WTC11 (cell line): Measurements from ENCODE around the gene DIP2A. TPM values are rescaled to one million over a fixed set of nuclear protein-coding genes. Genes with fewer than 3 reads are reported as not detected.

Experiments
- ATAC-seq: fragments of 200-7000 bp; cut with Tn5 transposase; 2 replicates; pipeline ENCODE4 v1.10.0; 2021; ENCODE audit warnings: mild to moderate bottlenecking, moderate library complexity
- CTCF ChIA-PET: fragments of 300-600 bp; sonication (Branson Sonifier 250); formaldehyde crosslinking; loops from one replicate; lab custom pipeline; 2021; ENCODE audit warnings: antibody characterized with exemption; lab: Charles Lee
- POLR2A ChIA-PET: fragments of 350-600 bp; sonication (Branson Sonifier 250); formaldehyde crosslinking; loops from one replicate; lab custom pipeline; 2021; ENCODE audit warnings: antibody characterized with exemption; lab: Charles Lee
- DNase-seq: peaks from one replicate; pipeline ENCODE4 v3.0.0; 2021; ENCODE audit warnings: low spot score
- H3K27ac Mint-ChIP-seq: 2 replicates; pipeline ENCODE4 v1.8.0; 2021; ENCODE audit warnings: mixed read lengths
- H3K27me3 Mint-ChIP-seq: 2 replicates; pipeline ENCODE4 v1.8.0; 2021; ENCODE audit warnings: low read depth, mild to moderate bottlenecking, moderate library complexity, mixed read lengths
- H3K36me3 Mint-ChIP-seq: 2 replicates; pipeline ENCODE4 v1.8.0; 2021; ENCODE audit warnings: mixed read lengths
- H3K4me1 Mint-ChIP-seq: 2 replicates; pipeline ENCODE4 v1.8.0; 2022; ENCODE audit warnings: mixed read lengths
- H3K4me3 Mint-ChIP-seq: 2 replicates; pipeline ENCODE4 v1.8.0; 2021; ENCODE audit warnings: mild to moderate bottlenecking, moderate library complexity, mixed read lengths
- H3K9me3 Mint-ChIP-seq: 2 replicates; pipeline ENCODE4 v1.8.0; 2021; ENCODE audit warnings: mixed read lengths
- CREB1 ChIP-seq: sonication (generic); formaldehyde crosslinking; IDR thresholded peaks from 2 replicates; pipeline ENCODE4 v1.8.0; 2023; ENCODE audit warnings: mild to moderate bottlenecking, missing genetic modification reagents
- GRHL2 ChIP-seq: fragments of 250-450 bp; sonication (Bioruptor Pico); IDR thresholded peaks from 2 replicates; pipeline ENCODE4 v1.8.0; 2022; ENCODE audit warnings: mild to moderate bottlenecking, moderate library complexity; ENCODE audit not compliant: insufficient replicate concordance, severe bottlenecking
- IRF2 ChIP-seq: sonication (generic); formaldehyde crosslinking; IDR thresholded peaks from 2 replicates; pipeline ENCODE4 v1.8.0; 2022; ENCODE audit warnings: low read depth, missing genetic modification reagents, borderline replicate concordance
- JAZF1 ChIP-seq: fragments of 250-450 bp; sonication (Bioruptor Pico); IDR thresholded peaks from 2 replicates; pipeline ENCODE4 v1.9.0; 2021; ENCODE audit warnings: moderate library complexity, mild to moderate bottlenecking, inconsistent platforms
- JUN ChIP-seq: sonication (generic); formaldehyde crosslinking; IDR thresholded peaks from 2 replicates; pipeline ENCODE4 v1.8.0; 2023; ENCODE audit warnings: mild to moderate bottlenecking, missing genetic modification reagents
- MXD4 ChIP-seq: fragments of 250-450 bp; sonication (Bioruptor Pico); IDR thresholded peaks from 2 replicates; pipeline ENCODE4 v1.8.0; 2021; ENCODE audit warnings: mild to moderate bottlenecking, moderate library complexity, borderline replicate concordance
- OVOL2 ChIP-seq: fragments of 250-450 bp; sonication (Bioruptor Pico); IDR thresholded peaks from 2 replicates; pipeline ENCODE4 v1.9.0; 2021; ENCODE audit warnings: mild to moderate bottlenecking, borderline replicate concordance
- SOX15 ChIP-seq: fragments of 250-450 bp; sonication (Bioruptor Pico); IDR thresholded peaks from 2 replicates; pipeline ENCODE4 v1.9.0; 2021; ENCODE audit warnings: mild to moderate bottlenecking
- TCF7 ChIP-seq: sonication (generic); formaldehyde crosslinking; IDR thresholded peaks from 2 replicates; pipeline ENCODE4 v1.8.0; 2022; ENCODE audit warnings: mild to moderate bottlenecking, low read depth, missing genetic modification reagents, moderate library complexity
- ZNF121 ChIP-seq: sonication (generic); formaldehyde crosslinking; IDR thresholded peaks from 2 replicates; pipeline ENCODE4 v1.8.0; 2023; ENCODE audit warnings: missing genetic modification reagents
- ZNF317 ChIP-seq: sonication (generic); formaldehyde crosslinking; IDR thresholded peaks from 2 replicates; pipeline ENCODE4 v1.8.1; 2023; ENCODE audit warnings: low read depth, mild to moderate bottlenecking, moderate library complexity, missing genetic modification reagents, borderline replicate concordance
- total RNA-seq: library from RNA; stranded (reverse); gene quantifications from 3 replicates; pipeline ENCODE4 v1.2.3, GENCODE V29; 2021
- TF ChIP-seq, protein P1 (sequence below): fragments of 250-450 bp; sonication (Bioruptor Pico); IDR thresholded peaks from 2 replicates; pipeline ENCODE4 v1.8.0; 2021; ENCODE audit warnings: mild to moderate bottlenecking
- TF ChIP-seq, protein P2 (sequence below): fragments of 200-600 bp; IDR thresholded peaks from 2 replicates; pipeline ENCODE4 v1.8.0; 2022; ENCODE audit warnings: antibody characterized with exemption
- TF ChIP-seq, protein P3 (sequence below): sonication (generic); formaldehyde crosslinking; IDR thresholded peaks from 2 replicates; pipeline ENCODE4 v1.8.1; 2023; ENCODE audit warnings: mild to moderate bottlenecking, moderate library complexity, missing genetic modification reagents
- TF ChIP-seq, protein P4 (sequence below): fragments of 250-450 bp; sonication (Bioruptor Pico); IDR thresholded peaks from 2 replicates; pipeline ENCODE4 v1.9.0; 2021; ENCODE audit warnings: mild to moderate bottlenecking, borderline replicate concordance
- TF ChIP-seq, protein P5 (sequence below): sonication (generic); formaldehyde crosslinking; IDR thresholded peaks from 2 replicates; pipeline ENCODE4 v1.8.1; 2023; ENCODE audit warnings: mild to moderate bottlenecking, missing genetic modification reagents, moderate library complexity
- TF ChIP-seq, protein P6 (sequence below): sonication (generic); formaldehyde crosslinking; IDR thresholded peaks from 2 replicates; pipeline ENCODE4 v1.8.0; 2022; ENCODE audit warnings: mild to moderate bottlenecking, missing genetic modification reagents
- TF ChIP-seq, protein P7 (sequence below): sonication (generic); formaldehyde crosslinking; IDR thresholded peaks from 2 replicates; pipeline ENCODE4 v1.8.0; 2023; ENCODE audit warnings: mild to moderate bottlenecking, missing genetic modification reagents
- TF ChIP-seq, protein P8 (sequence below): sonication (generic); formaldehyde crosslinking; conservative IDR thresholded peaks from 2 replicates; pipeline ENCODE4 v1.8.1; 2023; ENCODE audit warnings: mild to moderate bottlenecking, low read depth, missing genetic modification reagents, moderate library complexity

Gene DIP2A
- total RNA-seq, 1 experiment from 2014 or later: 39.4 TPM

DNA sequence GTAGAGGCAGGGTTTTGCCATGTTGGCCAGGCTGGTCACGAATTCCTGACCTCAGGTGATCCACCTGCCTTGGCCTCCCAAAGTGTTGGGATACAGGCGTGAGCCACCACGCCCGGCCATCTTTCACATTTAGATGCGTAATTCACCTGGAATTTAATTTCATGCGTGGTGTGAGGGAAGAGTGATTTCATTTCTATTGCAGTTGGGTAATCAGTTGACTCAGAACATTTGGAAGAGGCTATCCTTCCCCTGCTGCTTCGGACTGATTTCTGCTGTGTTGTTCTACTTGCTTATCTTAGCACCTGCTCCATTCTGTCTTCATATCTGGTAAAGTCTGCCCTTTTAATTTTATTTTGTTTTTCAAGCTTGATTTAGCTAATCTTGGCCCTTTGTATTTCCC is 19.1 kb downstream of the DIP2A start:
- no peaks in the 10 kb centered on the region for H3K27me3 Mint-ChIP-seq
- POLR2A ChIA-PET: no interaction called here
- ATAC-seq: no peak
- no peak overlapping the region for H3K27ac Mint-ChIP-seq
- TF ChIP-seq JAZF1 (no peak), CREB1 (no peak), IRF2 (CRISPR knock-in tag) (no peak), ZNF121 (CRISPR knock-in tag) (no peak), OVOL2 (CRISPR knock-in tag) (no peak), MXD4 (CRISPR knock-in tag) (no peak), JUN (CRISPR knock-in tag) (no peak), SOX15 (CRISPR knock-in tag) (no peak), GRHL2 (CRISPR knock-in tag) (no peak), ZNF317 (no peak)
- TF ChIP-seq, protein P1, sequence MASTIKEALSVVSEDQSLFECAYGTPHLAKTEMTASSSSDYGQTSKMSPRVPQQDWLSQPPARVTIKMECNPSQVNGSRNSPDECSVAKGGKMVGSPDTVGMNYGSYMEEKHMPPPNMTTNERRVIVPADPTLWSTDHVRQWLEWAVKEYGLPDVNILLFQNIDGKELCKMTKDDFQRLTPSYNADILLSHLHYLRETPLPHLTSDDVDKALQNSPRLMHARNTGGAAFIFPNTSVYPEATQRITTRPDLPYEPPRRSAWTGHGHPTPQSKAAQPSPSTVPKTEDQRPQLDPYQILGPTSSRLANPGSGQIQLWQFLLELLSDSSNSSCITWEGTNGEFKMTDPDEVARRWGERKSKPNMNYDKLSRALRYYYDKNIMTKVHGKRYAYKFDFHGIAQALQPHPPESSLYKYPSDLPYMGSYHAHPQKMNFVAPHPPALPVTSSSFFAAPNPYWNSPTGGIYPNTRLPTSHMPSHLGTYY: no peak
- TF ChIP-seq, protein P2, sequence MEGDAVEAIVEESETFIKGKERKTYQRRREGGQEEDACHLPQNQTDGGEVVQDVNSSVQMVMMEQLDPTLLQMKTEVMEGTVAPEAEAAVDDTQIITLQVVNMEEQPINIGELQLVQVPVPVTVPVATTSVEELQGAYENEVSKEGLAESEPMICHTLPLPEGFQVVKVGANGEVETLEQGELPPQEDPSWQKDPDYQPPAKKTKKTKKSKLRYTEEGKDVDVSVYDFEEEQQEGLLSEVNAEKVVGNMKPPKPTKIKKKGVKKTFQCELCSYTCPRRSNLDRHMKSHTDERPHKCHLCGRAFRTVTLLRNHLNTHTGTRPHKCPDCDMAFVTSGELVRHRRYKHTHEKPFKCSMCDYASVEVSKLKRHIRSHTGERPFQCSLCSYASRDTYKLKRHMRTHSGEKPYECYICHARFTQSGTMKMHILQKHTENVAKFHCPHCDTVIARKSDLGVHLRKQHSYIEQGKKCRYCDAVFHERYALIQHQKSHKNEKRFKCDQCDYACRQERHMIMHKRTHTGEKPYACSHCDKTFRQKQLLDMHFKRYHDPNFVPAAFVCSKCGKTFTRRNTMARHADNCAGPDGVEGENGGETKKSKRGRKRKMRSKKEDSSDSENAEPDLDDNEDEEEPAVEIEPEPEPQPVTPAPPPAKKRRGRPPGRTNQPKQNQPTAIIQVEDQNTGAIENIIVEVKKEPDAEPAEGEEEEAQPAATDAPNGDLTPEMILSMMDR: no peak
- TF ChIP-seq, protein P3, sequence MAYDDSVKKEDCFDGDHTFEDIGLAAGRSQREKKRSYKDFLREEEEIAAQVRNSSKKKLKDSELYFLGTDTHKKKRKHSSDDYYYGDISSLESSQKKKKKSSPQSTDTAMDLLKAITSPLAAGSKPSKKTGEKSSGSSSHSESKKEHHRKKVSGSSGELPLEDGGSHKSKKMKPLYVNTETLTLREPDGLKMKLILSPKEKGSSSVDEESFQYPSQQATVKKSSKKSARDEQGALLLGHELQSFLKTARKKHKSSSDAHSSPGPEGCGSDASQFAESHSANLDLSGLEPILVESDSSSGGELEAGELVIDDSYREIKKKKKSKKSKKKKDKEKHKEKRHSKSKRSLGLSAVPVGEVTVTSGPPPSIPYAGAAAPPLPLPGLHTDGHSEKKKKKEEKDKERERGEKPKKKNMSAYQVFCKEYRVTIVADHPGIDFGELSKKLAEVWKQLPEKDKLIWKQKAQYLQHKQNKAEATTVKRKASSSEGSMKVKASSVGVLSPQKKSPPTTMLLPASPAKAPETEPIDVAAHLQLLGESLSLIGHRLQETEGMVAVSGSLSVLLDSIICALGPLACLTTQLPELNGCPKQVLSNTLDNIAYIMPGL (CRISPR knock-in tag): no peak
- TF ChIP-seq, protein P4, sequence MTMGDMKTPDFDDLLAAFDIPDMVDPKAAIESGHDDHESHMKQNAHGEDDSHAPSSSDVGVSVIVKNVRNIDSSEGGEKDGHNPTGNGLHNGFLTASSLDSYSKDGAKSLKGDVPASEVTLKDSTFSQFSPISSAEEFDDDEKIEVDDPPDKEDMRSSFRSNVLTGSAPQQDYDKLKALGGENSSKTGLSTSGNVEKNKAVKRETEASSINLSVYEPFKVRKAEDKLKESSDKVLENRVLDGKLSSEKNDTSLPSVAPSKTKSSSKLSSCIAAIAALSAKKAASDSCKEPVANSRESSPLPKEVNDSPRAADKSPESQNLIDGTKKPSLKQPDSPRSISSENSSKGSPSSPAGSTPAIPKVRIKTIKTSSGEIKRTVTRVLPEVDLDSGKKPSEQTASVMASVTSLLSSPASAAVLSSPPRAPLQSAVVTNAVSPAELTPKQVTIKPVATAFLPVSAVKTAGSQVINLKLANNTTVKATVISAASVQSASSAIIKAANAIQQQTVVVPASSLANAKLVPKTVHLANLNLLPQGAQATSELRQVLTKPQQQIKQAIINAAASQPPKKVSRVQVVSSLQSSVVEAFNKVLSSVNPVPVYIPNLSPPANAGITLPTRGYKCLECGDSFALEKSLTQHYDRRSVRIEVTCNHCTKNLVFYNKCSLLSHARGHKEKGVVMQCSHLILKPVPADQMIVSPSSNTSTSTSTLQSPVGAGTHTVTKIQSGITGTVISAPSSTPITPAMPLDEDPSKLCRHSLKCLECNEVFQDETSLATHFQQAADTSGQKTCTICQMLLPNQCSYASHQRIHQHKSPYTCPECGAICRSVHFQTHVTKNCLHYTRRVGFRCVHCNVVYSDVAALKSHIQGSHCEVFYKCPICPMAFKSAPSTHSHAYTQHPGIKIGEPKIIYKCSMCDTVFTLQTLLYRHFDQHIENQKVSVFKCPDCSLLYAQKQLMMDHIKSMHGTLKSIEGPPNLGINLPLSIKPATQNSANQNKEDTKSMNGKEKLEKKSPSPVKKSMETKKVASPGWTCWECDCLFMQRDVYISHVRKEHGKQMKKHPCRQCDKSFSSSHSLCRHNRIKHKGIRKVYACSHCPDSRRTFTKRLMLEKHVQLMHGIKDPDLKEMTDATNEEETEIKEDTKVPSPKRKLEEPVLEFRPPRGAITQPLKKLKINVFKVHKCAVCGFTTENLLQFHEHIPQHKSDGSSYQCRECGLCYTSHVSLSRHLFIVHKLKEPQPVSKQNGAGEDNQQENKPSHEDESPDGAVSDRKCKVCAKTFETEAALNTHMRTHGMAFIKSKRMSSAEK (CRISPR knock-in tag): no peak
- TF ChIP-seq, protein P5, sequence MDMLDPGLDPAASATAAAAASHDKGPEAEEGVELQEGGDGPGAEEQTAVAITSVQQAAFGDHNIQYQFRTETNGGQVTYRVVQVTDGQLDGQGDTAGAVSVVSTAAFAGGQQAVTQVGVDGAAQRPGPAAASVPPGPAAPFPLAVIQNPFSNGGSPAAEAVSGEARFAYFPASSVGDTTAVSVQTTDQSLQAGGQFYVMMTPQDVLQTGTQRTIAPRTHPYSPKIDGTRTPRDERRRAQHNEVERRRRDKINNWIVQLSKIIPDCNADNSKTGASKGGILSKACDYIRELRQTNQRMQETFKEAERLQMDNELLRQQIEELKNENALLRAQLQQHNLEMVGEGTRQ: no peak
- TF ChIP-seq, protein P6, sequence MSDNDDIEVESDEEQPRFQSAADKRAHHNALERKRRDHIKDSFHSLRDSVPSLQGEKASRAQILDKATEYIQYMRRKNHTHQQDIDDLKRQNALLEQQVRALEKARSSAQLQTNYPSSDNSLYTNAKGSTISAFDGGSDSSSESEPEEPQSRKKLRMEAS (CRISPR knock-in tag): no peak
- TF ChIP-seq, all 79 proteins: peak for 0
- CTCF ChIA-PET: no interaction called here
- Mint-ChIP-seq H3K4me1 (no peaks in the 10 kb centered on the region), H3K9me3 (peaks cover 3% of the 10 kb centered on the region; the same call in 1 of the 2 replicates), H3K36me3 (peaks cover 11% of the 10 kb centered on the region), H3K4me3 (no peak overlapping the region)
- DNase-seq: no peak

DNA sequence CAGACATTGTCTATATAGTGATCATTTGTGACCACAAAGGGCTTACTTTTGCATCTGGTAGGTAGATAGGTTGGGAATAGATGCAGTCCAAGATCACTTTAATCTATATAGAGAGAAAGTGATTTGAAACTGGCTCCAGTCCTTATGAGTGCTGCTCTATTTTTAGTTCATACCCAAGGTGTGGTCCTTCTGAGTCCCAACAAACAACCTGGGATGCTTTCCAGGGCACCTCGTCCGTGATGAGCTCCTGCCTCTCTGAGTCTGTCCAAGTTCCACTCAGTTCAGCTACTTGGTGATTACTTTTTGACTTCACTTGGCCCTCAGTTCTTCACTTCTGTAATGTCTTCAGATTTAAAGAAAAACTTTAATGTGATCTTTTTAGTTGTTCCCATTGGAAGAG is 20.2 kb downstream of the DIP2A start:
- Mint-ChIP-seq H3K27ac (no peak overlapping the region), H3K9me3 (peaks cover 3% of the 10 kb centered on the region; the same call in 1 of the 2 replicates), H3K4me1 (no peaks in the 10 kb centered on the region), H3K27me3 (no peaks in the 10 kb centered on the region), H3K4me3 (no peak overlapping the region), H3K36me3 (peaks cover 11% of the 10 kb centered on the region)
- no peak for DNase-seq
- no peak for ATAC-seq
- POLR2A ChIA-PET: no interaction called here
- CTCF ChIA-PET: no interaction called here
- TF ChIP-seq GRHL2 (CRISPR knock-in tag): no peak
- TF ChIP-seq, protein P7, sequence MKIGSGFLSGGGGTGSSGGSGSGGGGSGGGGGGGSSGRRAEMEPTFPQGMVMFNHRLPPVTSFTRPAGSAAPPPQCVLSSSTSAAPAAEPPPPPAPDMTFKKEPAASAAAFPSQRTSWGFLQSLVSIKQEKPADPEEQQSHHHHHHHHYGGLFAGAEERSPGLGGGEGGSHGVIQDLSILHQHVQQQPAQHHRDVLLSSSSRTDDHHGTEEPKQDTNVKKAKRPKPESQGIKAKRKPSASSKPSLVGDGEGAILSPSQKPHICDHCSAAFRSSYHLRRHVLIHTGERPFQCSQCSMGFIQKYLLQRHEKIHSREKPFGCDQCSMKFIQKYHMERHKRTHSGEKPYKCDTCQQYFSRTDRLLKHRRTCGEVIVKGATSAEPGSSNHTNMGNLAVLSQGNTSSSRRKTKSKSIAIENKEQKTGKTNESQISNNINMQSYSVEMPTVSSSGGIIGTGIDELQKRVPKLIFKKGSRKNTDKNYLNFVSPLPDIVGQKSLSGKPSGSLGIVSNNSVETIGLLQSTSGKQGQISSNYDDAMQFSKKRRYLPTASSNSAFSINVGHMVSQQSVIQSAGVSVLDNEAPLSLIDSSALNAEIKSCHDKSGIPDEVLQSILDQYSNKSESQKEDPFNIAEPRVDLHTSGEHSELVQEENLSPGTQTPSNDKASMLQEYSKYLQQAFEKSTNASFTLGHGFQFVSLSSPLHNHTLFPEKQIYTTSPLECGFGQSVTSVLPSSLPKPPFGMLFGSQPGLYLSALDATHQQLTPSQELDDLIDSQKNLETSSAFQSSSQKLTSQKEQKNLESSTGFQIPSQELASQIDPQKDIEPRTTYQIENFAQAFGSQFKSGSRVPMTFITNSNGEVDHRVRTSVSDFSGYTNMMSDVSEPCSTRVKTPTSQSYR (CRISPR knock-in tag): no peak
- TF ChIP-seq, protein P8, sequence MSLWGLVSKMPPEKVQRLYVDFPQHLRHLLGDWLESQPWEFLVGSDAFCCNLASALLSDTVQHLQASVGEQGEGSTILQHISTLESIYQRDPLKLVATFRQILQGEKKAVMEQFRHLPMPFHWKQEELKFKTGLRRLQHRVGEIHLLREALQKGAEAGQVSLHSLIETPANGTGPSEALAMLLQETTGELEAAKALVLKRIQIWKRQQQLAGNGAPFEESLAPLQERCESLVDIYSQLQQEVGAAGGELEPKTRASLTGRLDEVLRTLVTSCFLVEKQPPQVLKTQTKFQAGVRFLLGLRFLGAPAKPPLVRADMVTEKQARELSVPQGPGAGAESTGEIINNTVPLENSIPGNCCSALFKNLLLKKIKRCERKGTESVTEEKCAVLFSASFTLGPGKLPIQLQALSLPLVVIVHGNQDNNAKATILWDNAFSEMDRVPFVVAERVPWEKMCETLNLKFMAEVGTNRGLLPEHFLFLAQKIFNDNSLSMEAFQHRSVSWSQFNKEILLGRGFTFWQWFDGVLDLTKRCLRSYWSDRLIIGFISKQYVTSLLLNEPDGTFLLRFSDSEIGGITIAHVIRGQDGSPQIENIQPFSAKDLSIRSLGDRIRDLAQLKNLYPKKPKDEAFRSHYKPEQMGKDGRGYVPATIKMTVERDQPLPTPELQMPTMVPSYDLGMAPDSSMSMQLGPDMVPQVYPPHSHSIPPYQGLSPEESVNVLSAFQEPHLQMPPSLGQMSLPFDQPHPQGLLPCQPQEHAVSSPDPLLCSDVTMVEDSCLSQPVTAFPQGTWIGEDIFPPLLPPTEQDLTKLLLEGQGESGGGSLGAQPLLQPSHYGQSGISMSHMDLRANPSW: no peak
- TF ChIP-seq TCF7: no peak
